ENCODE data around the gene PHF2.

DNA sequence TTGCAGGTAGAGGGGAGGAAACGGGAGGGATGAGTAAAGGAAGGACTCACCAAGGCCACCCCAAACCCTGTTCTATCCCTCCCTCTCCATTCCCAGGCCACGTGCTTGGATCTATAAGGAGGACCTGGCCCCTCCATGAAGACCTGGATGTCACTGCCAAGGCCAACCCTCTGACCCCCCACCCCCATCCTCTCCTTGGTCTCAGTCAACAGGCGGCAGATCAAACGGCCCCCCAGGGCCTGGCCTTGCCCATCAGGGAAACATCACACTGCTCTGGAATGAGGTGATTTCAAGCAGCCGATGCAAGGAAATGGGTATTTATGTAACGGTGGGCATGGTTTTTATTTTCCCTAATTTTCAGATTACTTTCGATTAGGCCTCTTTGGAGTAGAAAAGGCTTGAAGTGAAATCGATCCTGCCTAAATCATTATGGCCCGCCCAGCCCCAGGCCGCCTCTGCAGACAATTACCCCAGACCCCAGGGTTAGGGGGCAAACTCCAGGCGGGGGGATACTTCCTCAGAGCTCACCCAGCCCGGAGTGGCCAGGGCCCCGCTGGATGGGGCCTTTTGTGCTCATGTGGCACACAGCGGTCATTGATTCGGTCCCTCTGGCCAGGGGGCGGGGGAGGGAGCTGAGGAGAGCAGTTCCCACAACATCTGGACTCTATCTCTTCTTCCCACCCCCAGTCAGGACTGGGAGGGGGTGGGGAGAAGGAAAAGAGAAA lies 125.3 kb downstream of the PHF2 start:
- TF ChIP-seq, protein P1, sequence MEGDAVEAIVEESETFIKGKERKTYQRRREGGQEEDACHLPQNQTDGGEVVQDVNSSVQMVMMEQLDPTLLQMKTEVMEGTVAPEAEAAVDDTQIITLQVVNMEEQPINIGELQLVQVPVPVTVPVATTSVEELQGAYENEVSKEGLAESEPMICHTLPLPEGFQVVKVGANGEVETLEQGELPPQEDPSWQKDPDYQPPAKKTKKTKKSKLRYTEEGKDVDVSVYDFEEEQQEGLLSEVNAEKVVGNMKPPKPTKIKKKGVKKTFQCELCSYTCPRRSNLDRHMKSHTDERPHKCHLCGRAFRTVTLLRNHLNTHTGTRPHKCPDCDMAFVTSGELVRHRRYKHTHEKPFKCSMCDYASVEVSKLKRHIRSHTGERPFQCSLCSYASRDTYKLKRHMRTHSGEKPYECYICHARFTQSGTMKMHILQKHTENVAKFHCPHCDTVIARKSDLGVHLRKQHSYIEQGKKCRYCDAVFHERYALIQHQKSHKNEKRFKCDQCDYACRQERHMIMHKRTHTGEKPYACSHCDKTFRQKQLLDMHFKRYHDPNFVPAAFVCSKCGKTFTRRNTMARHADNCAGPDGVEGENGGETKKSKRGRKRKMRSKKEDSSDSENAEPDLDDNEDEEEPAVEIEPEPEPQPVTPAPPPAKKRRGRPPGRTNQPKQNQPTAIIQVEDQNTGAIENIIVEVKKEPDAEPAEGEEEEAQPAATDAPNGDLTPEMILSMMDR (conservative IDR thresholded peaks at IDR 0.05; ENCODE audit: low read length), result no peak
- no peak for TF ChIP-seq EZH2phosphoT487 (IDR thresholded peaks at IDR 0.05; ENCODE audit: borderline replicate concordance)
